KMS-11 (cell line): ENCODE measurements around the gene TRDN.

Source experiments
- H2AFZ ChIP-seq: fragments of 200-600 bp; sonication (generic); 2 replicates; pipeline ENCODE4 v1.6.1; 2016; ENCODE audit warnings: antibody characterized with exemption, mixed run types, low read depth
- H3K27ac ChIP-seq: fragments of 200-600 bp; sonication (generic); 2 replicates; pipeline ENCODE4 v1.6.1; 2016; ENCODE audit warnings: mild to moderate bottlenecking, mixed run types
- H3K27me3 ChIP-seq: fragments of 200-600 bp; sonication (generic); 2 replicates; pipeline ENCODE4 v1.6.1; 2017; ENCODE audit warnings: mild to moderate bottlenecking, low read depth, mixed run types, moderate library complexity; ENCODE audit not compliant: insufficient read depth
- H3K36me3 ChIP-seq: fragments of 200-600 bp; sonication (generic); 2 replicates; pipeline ENCODE4 v1.6.1; 2017; ENCODE audit warnings: mild to moderate bottlenecking, mixed run types; ENCODE audit not compliant: insufficient read depth
- H3K4me1 ChIP-seq: fragments of 200-600 bp; sonication (generic); 2 replicates; pipeline ENCODE4 v1.6.1; 2016; ENCODE audit warnings: mild to moderate bottlenecking, low read depth, mixed run types; ENCODE audit not compliant: poor library complexity, severe bottlenecking
- H3K4me2 ChIP-seq: fragments of 200-600 bp; sonication (generic); 2 replicates; pipeline ENCODE4 v1.7.0; 2016; ENCODE audit warnings: mild to moderate bottlenecking, mixed run types
- H3K4me3 ChIP-seq: fragments of 200-600 bp; sonication (generic); IDR thresholded peaks from 2 replicates; pipeline ENCODE4 v1.6.1; 2017; ENCODE audit warnings: low read depth, low read length, mixed read lengths; ENCODE audit not compliant: insufficient read depth
- H3K79me2 ChIP-seq: fragments of 200-600 bp; sonication (generic); 2 replicates; pipeline ENCODE4 v1.6.1; 2016; ENCODE audit warnings: low read depth, mixed run types; ENCODE audit not compliant: insufficient read depth
- H3K9ac ChIP-seq: fragments of 200-600 bp; sonication (generic); 2 replicates; pipeline ENCODE4 v1.6.1; 2016; ENCODE audit warnings: mild to moderate bottlenecking, mixed run types
- H4K20me1 ChIP-seq: fragments of 200-600 bp; sonication (generic); 2 replicates; pipeline ENCODE4 v1.6.1; 2016; ENCODE audit warnings: mild to moderate bottlenecking, mixed run types; ENCODE audit not compliant: insufficient read depth
- TF ChIP-seq, protein P1 (sequence below): fragments of 200-600 bp; sonication (generic); conservative IDR thresholded peaks from 2 replicates; pipeline ENCODE4 v1.6.1; 2017; ENCODE audit warnings: low read depth, mild to moderate bottlenecking, antibody characterized with exemption, low read length, moderate library complexity, mixed read lengths

Gene TRDN

DNA sequence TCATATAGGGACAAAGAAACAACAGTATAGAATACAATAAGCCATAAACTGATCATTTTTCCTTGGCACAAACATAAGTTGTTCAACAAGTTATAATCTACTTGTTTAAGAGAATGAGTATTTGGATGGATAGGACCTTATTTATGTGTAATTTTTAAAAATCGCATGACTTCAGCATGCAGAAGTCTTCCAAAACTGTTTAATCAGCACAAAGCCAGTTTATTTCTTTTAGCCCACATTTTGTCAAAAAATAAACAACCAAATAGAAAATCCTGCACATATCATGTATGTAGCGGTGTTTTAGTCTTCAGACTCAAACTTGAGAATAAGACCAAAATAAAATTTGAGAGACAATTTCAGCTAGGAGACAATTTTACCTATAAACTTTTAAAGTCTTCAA, 304.7 kb downstream of the TRDN start:
- no peak overlapping the region for H3K9ac ChIP-seq
- H3K4me1 ChIP-seq: no peaks in the 10 kb centered on the region
- no peaks in the 10 kb centered on the region for H3K79me2 ChIP-seq
- no peaks in the 10 kb centered on the region for H3K36me3 ChIP-seq
- H3K4me2 ChIP-seq: no peak overlapping the region
- TF ChIP-seq, protein P1, sequence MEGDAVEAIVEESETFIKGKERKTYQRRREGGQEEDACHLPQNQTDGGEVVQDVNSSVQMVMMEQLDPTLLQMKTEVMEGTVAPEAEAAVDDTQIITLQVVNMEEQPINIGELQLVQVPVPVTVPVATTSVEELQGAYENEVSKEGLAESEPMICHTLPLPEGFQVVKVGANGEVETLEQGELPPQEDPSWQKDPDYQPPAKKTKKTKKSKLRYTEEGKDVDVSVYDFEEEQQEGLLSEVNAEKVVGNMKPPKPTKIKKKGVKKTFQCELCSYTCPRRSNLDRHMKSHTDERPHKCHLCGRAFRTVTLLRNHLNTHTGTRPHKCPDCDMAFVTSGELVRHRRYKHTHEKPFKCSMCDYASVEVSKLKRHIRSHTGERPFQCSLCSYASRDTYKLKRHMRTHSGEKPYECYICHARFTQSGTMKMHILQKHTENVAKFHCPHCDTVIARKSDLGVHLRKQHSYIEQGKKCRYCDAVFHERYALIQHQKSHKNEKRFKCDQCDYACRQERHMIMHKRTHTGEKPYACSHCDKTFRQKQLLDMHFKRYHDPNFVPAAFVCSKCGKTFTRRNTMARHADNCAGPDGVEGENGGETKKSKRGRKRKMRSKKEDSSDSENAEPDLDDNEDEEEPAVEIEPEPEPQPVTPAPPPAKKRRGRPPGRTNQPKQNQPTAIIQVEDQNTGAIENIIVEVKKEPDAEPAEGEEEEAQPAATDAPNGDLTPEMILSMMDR: no peak
- no peak overlapping the region for H2AFZ ChIP-seq
- H3K27me3 ChIP-seq: no peaks in the 10 kb centered on the region
- H3K27ac ChIP-seq: no peak overlapping the region
- H3K4me3 ChIP-seq: no peak overlapping the region
- no peaks in the 10 kb centered on the region for H4K20me1 ChIP-seq

DNA sequence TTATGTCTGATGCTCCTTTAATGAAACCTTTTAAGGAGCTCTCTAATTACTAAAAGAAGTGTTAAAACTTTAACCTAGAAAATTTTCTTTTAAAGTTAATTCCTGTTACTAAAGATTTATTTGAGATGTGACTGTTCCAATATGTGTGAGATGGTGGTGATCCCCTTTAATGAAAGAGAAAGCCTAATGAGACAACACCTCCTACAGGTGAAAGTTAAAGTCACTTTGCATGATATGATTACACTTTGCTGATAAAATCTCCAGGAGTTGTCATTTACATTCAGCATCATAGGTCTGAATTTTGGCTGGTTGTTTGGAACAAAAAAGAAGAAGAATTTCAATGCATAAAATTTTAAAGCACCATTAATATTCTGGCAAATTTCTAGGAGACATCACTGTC, 307.4 kb downstream of the TRDN start:
- no peak overlapping the region for H3K4me2 ChIP-seq
- TF ChIP-seq, protein P1: no peak
- H3K4me1 ChIP-seq: no peaks in the 10 kb centered on the region
- H3K36me3 ChIP-seq: no peaks in the 10 kb centered on the region
- H3K27ac ChIP-seq: no peak overlapping the region
- H3K27me3 ChIP-seq: no peaks in the 10 kb centered on the region
- no peaks in the 10 kb centered on the region for H3K79me2 ChIP-seq
- no peaks in the 10 kb centered on the region for H4K20me1 ChIP-seq
- H2AFZ ChIP-seq: no peak overlapping the region
- no peak overlapping the region for H3K9ac ChIP-seq
- H3K4me3 ChIP-seq: no peak overlapping the region

DNA sequence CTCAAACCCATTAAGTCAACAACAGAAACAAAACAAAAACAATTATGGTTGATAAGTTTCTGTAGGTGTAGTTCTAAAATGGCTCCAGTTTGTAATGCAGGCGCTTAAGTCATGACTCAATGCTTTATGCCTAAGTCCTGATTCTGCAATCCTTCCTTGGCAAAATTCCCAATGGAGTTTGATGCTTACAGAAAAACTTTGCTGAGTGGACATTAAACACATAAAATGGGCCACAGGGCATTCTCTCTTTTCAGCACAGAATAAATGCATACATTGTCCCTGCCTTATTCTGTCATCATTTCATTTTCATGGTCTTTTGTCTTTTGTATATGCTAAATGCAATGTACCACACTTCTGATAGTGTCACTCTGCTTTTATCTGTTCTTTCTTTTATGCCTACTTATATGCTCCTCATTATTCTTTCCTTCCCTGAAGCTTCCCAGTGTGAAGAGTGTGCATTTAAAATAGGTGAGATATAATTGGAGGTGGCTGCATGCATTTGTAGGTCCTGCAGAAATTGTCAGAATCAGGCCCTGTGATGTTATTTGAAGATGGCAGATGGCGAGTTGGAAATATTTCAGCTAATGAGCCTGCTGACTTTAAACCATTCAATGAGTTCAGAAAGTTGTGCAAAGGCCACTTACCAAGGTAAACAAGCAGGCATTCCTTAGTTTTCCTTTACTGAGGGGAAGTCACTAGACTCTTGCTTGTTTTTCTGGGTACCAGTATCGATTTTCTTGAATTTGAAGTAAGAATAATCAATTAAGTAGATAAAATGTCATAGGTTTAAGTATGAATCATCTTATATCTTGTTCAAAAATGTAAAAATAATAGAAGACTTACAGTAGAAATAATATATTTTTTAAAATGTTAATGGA, 313.1 kb downstream of the TRDN start:
- Histone ChIP-seq H3K27me3 (no peaks in the 10 kb centered on the region), H3K27ac (no peak overlapping the region), H4K20me1 (no peaks in the 10 kb centered on the region), H3K36me3 (no peaks in the 10 kb centered on the region), H3K79me2 (no peaks in the 10 kb centered on the region), H3K9ac (no peak overlapping the region), H2AFZ (no peak overlapping the region), H3K4me2 (no peak overlapping the region), H3K4me3 (no peak overlapping the region), H3K4me1 (no peaks in the 10 kb centered on the region)
- TF ChIP-seq, protein P1: no peak

DNA sequence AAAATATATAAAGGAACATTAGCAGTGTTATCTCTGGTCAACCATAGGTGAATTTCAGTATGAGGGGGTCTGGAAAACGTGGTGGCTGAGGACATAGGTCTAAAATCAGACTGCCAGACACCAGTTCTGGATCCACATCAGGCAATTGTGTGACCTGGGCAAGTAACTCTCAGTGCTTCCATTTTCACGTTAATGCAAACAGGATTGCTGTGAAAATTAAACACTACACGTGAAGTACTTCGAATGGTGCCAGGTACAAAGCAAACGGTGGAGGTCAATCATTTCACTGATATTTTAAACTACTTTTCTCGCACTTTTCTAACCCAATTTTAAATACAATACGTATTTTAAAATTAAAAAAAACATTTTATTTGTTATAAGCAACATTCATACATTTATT, 315.7 kb downstream of the TRDN start:
- H3K4me1 ChIP-seq: no peaks in the 10 kb centered on the region
- H2AFZ ChIP-seq: no peak overlapping the region
- no peaks in the 10 kb centered on the region for H4K20me1 ChIP-seq
- no peak overlapping the region for H3K4me2 ChIP-seq
- no peaks in the 10 kb centered on the region for H3K27me3 ChIP-seq
- no peaks in the 10 kb centered on the region for H3K79me2 ChIP-seq
- TF ChIP-seq, protein P1: no peak
- no peak overlapping the region for H3K9ac ChIP-seq
- H3K27ac ChIP-seq: no peak overlapping the region
- H3K36me3 ChIP-seq: no peaks in the 10 kb centered on the region
- no peak overlapping the region for H3K4me3 ChIP-seq
